Activated naive CD4-positive, alpha-beta T cell treated with anti-CD3 and anti-CD28 coated beads, Interleukin-2, amount 10 ng/mL, durations not matched to agents 7 days and 5 days (primary cell): Measurements from ENCODE around the gene ACVR1C.

Experiments
- CTCF ChIA-PET: fragments of 350-600 bp; sonication (Branson Sonifier 250); formaldehyde crosslinking; loops from one replicate; lab custom pipeline; 2021; ENCODE audit warnings: antibody characterized with exemption; lab: Charles Lee
- DNase-seq: peaks from one replicate; pipeline ENCODE4 v3.0.0-alpha.2; 2020
- H3K27ac Mint-ChIP-seq: one replicate; pipeline ENCODE4 v1.8.0; 2021; ENCODE audit warnings: mild to moderate bottlenecking, moderate library complexity, mixed read lengths
- H3K27me3 Mint-ChIP-seq: one replicate; pipeline ENCODE4 v1.8.0; 2021; ENCODE audit warnings: mild to moderate bottlenecking, mixed read lengths
- H3K36me3 Mint-ChIP-seq: one replicate; pipeline ENCODE4 v1.8.0; 2021; ENCODE audit warnings: mixed read lengths
- H3K4me1 Mint-ChIP-seq: one replicate; pipeline ENCODE4 v1.8.0; 2021; ENCODE audit warnings: mixed read lengths
- H3K4me3 Mint-ChIP-seq: one replicate; pipeline ENCODE4 v1.8.0; 2021; ENCODE audit warnings: mild to moderate bottlenecking, moderate library complexity, mixed read lengths
- H3K9me3 Mint-ChIP-seq: one replicate; pipeline ENCODE4 v1.8.0; 2021; ENCODE audit warnings: mixed read lengths

The ACVR1C gene

GRCh38 chr2:157628477-157629415, at the start of gene ACVR1C:
Gene ACVR1C, minus strand, starts transcription at chr2:157628864. Its CDS starts 220 bp downstream, at chr2:157628644.
- H3K27ac Mint-ChIP-seq = peak within 1 kb of the TSS; percentile 82
- CTCF ChIA-PET = interaction anchor here (0.6 to 3.4 kb wide), 27 partner anchors 9 to 1294 kb away, joined by 3 to 26 read pairs (median 3); no protein-coding TSS in a partner anchor

DNA sequence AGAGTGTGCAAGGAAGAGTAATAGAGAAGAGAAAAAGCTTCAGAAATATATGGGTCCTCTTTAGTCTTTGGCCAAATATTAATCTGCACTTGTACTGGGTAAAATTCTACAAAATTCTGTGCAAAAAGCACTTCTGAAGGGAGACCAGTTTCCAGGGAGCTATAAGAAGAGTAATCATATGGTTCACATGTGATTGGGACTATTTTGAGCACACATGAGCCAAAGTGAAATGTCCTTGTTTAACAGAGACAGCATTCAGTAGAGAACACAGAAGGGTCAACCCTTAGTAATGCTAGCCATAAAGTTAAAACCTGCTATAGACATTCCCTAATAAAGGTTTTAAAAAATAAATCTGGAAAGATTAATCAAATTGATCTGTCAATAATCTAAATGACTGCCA, 49.3 kb upstream of the ACVR1C start:
- Mint-ChIP-seq H3K9me3 (no peaks in the 10 kb centered on the region), H3K27ac (no peak overlapping the region), H3K4me3 (no peak overlapping the region), H3K36me3 (no peaks in the 10 kb centered on the region), H3K27me3 (peaks cover 4% of the 10 kb centered on the region), H3K4me1 (no peaks in the 10 kb centered on the region)
- no peak for DNase-seq
- CTCF ChIA-PET = no interaction called here

More at GRCh38 chr2:157628477-157629415, at the start of gene ACVR1C:
- Mint-ChIP-seq H3K4me1 (peaks cover 41% of the 10 kb centered on the region), H3K36me3 (no peaks in the 10 kb centered on the region), H3K27me3 (peaks cover 18% of the 10 kb centered on the region), H3K4me3 (peak within 1 kb of the TSS; percentile 88), H3K9me3 (peaks cover 3% of the 10 kb centered on the region)
- DNase-seq = peak; percentile 81

DNA sequence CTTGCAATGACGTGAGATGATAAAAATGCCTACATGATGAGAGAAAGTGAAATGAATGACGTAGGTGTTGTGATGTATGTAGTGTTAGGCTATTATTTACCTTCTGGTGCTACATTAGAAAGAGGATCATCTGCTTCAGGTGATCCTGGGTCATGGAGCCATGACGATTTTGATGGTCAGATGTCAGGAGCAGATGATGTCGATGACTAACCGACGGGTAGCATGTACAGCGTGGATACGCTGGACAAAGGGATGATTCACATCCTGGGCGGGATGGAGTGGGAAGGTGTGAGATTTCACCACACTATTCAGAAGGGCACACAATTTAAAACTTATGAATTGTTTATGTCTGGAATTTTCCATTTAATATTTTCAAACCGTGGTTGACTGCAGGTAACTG, 43.5 kb upstream of the ACVR1C start:
- no peaks in the 10 kb centered on the region for H3K27me3 Mint-ChIP-seq

DNA sequence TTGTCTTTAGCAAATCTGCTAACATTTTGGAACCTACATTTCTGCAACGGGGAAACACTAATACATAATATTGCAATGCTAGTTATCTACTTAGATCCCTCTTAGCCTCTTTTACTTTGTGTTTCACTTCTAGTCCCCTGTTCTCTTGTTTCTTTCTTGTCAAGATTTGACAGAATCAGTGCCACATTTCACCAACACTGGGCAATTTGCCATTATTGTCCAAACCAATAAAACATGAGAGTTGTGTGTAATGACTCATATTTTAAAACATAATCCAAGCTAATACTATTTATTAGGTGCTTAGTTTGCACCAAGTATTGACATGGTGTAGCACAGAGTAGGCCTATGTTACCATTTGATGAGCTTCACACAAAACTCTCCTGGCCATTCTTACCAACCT, 33.7 kb upstream of the ACVR1C start:
- Mint-ChIP-seq H3K9me3 (no peaks in the 10 kb centered on the region), H3K36me3 (no peaks in the 10 kb centered on the region), H3K4me1 (no peaks in the 10 kb centered on the region), H3K27me3 (no peaks in the 10 kb centered on the region), H3K4me3 (no peak overlapping the region), H3K27ac (no peak overlapping the region)
- CTCF ChIA-PET = no interaction called here
- no peak for DNase-seq

More for the DNA sequence above, 43.5 kb upstream of the ACVR1C start:
- CTCF ChIA-PET = no interaction called here
- no peaks in the 10 kb centered on the region for H3K36me3 Mint-ChIP-seq
- DNase-seq = no peak
- no peak overlapping the region for H3K27ac Mint-ChIP-seq
- no peaks in the 10 kb centered on the region for H3K4me1 Mint-ChIP-seq
- H3K9me3 Mint-ChIP-seq = no peaks in the 10 kb centered on the region
- H3K4me3 Mint-ChIP-seq = no peak overlapping the region

DNA sequence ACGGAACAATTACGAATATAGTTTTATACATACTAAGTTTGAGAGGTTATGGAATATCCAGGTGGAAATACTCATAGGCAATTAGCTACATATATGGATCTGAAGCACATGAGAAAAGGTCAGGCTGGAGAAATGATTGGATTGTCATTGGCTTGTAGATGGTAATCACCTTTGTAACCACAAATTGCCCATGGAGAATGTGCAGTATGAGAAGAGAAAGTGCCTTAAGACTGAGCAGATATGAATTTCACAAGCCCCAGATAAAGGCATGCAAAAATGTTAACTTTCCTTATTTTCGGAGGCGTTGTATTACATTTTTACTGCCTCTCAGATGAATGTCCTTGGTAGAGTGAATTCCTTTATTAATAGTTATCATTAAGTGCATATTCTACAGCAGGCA, 33.1 kb upstream of the ACVR1C start:
- CTCF ChIA-PET = no interaction called here
- H3K27ac Mint-ChIP-seq = no peak overlapping the region
- H3K4me1 Mint-ChIP-seq = no peaks in the 10 kb centered on the region
- no peak for DNase-seq
- no peaks in the 10 kb centered on the region for H3K9me3 Mint-ChIP-seq
- no peaks in the 10 kb centered on the region for H3K36me3 Mint-ChIP-seq
- no peak overlapping the region for H3K4me3 Mint-ChIP-seq
- no peaks in the 10 kb centered on the region for H3K27me3 Mint-ChIP-seq

DNA sequence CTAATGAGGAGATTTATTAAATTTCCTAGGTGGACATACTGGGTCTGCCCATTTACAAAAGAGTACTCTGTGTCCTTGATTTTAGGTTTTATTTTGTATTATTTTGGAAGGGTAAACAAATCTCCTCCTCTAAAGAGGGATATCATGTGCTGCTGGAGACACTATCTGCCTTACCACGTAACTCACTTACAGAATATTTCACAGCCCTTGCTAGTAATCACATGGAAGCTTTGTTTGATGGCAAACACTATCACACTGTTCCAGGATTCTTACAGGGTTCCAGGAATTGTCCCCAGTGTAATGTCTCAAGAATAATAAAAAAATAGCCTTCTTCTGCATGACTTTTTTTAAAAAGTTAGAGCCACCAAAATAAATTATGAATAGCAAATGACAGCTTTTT, 29.2 kb upstream of the ACVR1C start:
- Mint-ChIP-seq H3K27ac (no peak overlapping the region), H3K4me1 (no peaks in the 10 kb centered on the region), H3K4me3 (no peak overlapping the region), H3K9me3 (no peaks in the 10 kb centered on the region), H3K36me3 (no peaks in the 10 kb centered on the region), H3K27me3 (no peaks in the 10 kb centered on the region)
- CTCF ChIA-PET = interaction anchor here (1.4 kb wide), 1 partner anchor 9 kb away, joined by 3 read pairs; no protein-coding TSS in a partner anchor
- no peak for DNase-seq

- Mint-ChIP-seq H3K9me3 (no peaks in the 10 kb centered on the region), H3K27me3 (no peaks in the 10 kb centered on the region), H3K4me3 (no peak overlapping the region), H3K27ac (no peak overlapping the region), H3K36me3 (no peaks in the 10 kb centered on the region), H3K4me1 (no peaks in the 10 kb centered on the region)
- CTCF ChIA-PET = interaction anchor here (0.8 to 1.4 kb wide), 2 partner anchors 10 to 64 kb away, joined by 3 read pairs; no protein-coding TSS in a partner anchor
- DNase-seq = no peak
Measured at GRCh38 chr2:157657101-157657500, 28.4 kb upstream of the ACVR1C start.

- Mint-ChIP-seq H3K36me3 (no peaks in the 10 kb centered on the region), H3K9me3 (no peaks in the 10 kb centered on the region)
- CTCF ChIA-PET = no interaction called here
Measured at GRCh38 chr2:157644776-157645175, 16.1 kb upstream of the ACVR1C start.

DNA sequence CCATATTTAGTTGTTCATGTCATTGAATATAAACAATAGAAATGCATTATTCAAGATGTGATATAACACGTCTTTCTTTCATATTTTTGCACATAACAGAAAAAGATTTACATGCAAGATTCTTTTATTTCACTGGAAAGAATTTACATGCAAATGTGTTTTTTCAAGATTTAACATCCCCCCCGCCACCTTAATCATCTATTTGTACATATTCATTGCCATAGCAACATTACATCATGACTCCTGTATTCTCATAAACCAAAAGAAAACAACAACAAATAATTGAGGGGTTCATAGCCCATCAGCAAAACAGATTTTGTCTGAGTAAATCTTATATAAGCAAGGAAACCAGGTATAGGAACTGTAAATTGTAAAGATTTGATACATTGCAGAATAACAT, 3.2 kb upstream of the ACVR1C start:
- no peaks in the 10 kb centered on the region for H3K9me3 Mint-ChIP-seq
- no peaks in the 10 kb centered on the region for H3K36me3 Mint-ChIP-seq
- CTCF ChIA-PET = interaction anchor here (1.2 kb wide), 1 partner anchor 30 kb away, joined by 3 read pairs; no protein-coding TSS in a partner anchor
- H3K27ac Mint-ChIP-seq = no peak overlapping the region
- H3K27me3 Mint-ChIP-seq = peaks cover 26% of the 10 kb centered on the region
- DNase-seq = no peak
- no peak overlapping the region for H3K4me3 Mint-ChIP-seq
- H3K4me1 Mint-ChIP-seq = peaks cover 18% of the 10 kb centered on the region

More at GRCh38 chr2:157644776-157645175, 16.1 kb upstream of the ACVR1C start:
- Mint-ChIP-seq H3K4me3 (no peak overlapping the region), H3K27me3 (no peaks in the 10 kb centered on the region), H3K4me1 (no peaks in the 10 kb centered on the region), H3K27ac (no peak overlapping the region)
- DNase-seq = no peak

DNA sequence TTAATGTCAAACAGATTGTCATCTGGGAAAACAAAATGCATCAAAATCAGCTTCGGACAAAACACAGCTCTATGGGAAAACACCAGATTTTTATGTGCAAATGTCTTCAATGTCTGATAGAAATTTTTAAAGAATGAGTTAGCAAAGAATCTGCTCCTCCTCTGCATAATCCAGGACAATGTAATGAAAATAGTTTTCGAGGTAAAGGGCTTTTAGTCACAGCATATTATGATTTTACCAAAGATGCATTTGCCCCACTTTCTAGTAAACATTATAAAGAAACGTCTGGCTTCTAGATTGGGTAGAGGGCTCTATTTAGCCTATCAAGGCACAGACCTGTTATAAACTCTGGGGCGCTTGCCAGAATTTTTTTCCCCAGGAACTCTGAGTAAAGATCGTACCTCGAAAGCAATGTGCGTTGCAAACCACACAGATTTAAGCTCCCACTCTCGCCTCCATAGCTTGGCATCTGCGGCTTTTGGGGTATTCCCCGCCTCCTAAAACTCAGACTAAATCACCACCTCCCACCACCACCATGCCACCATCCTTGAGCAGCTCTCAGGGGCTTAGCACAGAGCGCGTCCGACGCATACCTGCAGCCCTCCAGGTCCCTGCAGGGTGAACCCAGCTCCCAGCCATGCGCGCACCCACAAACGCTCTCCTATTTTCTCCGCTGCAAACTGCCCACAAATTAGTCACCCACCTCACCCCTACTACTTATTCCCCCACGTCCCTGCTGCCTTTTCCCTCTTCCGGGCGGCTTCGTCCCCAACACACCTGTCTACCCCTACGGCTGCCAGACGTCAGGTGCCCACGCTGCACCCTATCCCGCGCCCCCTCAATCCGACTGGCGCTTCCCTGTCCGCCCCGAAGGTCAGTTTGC, 829 bp downstream of the ACVR1C start:
- peaks cover 41% of the 10 kb centered on the region for H3K4me1 Mint-ChIP-seq
- peak overlapping the region; percentile 34 for H3K27ac Mint-ChIP-seq
- CTCF ChIA-PET = interaction anchor here (0.6 to 3.4 kb wide), 12 partner anchors 10 to 802 kb away, joined by 3 to 26 read pairs (median 4); no protein-coding TSS in a partner anchor
- peaks cover 7% of the 10 kb centered on the region for H3K9me3 Mint-ChIP-seq
- H3K4me3 Mint-ChIP-seq = peak overlapping the region; percentile 76
- peaks cover 18% of the 10 kb centered on the region for H3K27me3 Mint-ChIP-seq
- no peaks in the 10 kb centered on the region for H3K36me3 Mint-ChIP-seq
- peak; percentile 54 for DNase-seq

- H3K36me3 Mint-ChIP-seq = no peaks in the 10 kb centered on the region
- H3K27me3 Mint-ChIP-seq = peaks cover 18% of the 10 kb centered on the region
- peaks cover 41% of the 10 kb centered on the region for H3K4me1 Mint-ChIP-seq
- H3K27ac Mint-ChIP-seq = peak overlapping the region; percentile 63
- no peak overlapping the region for H3K4me3 Mint-ChIP-seq
- DNase-seq = peak; percentile 37
- peaks cover 8% of the 10 kb centered on the region for H3K9me3 Mint-ChIP-seq
- CTCF ChIA-PET = interaction anchor here (0.6 to 2.2 kb wide), 4 partner anchors 27 to 298 kb away, joined by 3 to 9 read pairs (median 4); no protein-coding TSS in a partner anchor
Measured at GRCh38 chr2:157625296-157625695, 3.4 kb downstream of the ACVR1C start.

DNA sequence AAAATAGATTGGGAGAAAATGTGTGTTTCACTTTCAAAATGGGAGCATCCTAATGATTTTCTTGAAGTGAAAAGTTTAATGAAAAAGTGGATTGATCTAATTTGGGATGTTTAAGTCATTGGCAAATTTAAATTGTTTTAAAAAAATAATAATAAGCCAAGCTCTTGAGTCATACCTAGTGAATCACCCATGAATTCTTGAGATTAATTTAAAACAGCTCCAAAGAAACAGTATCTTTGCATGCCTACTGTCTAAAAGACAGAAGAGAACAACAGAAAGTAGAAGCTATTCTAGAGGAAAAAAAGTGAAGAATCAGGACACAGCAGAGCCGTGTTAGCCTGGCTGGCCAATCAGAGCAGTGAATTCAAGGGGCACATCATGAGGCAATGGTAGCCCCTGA, 7.7 kb downstream of the ACVR1C start:
- Mint-ChIP-seq H3K27me3 (no peaks in the 10 kb centered on the region), H3K27ac (no peak overlapping the region), H3K4me1 (peaks cover 17% of the 10 kb centered on the region), H3K4me3 (no peak overlapping the region), H3K36me3 (no peaks in the 10 kb centered on the region), H3K9me3 (peaks cover 8% of the 10 kb centered on the region)
- CTCF ChIA-PET = no interaction called here
- no peak for DNase-seq

- no peak overlapping the region for H3K27ac Mint-ChIP-seq
- H3K36me3 Mint-ChIP-seq = peaks cover 12% of the 10 kb centered on the region
- CTCF ChIA-PET = no interaction called here
- H3K4me1 Mint-ChIP-seq = peaks cover 9% of the 10 kb centered on the region
- peaks cover 5% of the 10 kb centered on the region for H3K27me3 Mint-ChIP-seq
- H3K4me3 Mint-ChIP-seq = no peak overlapping the region
- H3K9me3 Mint-ChIP-seq = peaks cover 16% of the 10 kb centered on the region
- DNase-seq = no peak
Measured at GRCh38 chr2:157611726-157612125, 16.9 kb downstream of the ACVR1C start.

- Mint-ChIP-seq H3K4me1 (peaks cover 9% of the 10 kb centered on the region), H3K27ac (no peak overlapping the region), H3K9me3 (peaks cover 16% of the 10 kb centered on the region), H3K27me3 (peaks cover 6% of the 10 kb centered on the region), H3K36me3 (peaks cover 12% of the 10 kb centered on the region), H3K4me3 (no peak overlapping the region)
- CTCF ChIA-PET = no interaction called here
- DNase-seq = no peak
Measured at GRCh38 chr2:157611110-157611509, 17.6 kb downstream of the ACVR1C start.
